ENCODE measurements around the gene ZNF527.
"Not testable (repeated sequence)": the region's sequence is repeated elsewhere in the genome, so short reads cannot be mapped to it uniquely, and the experiment has no call there.

ZNF527 gene

GRCh38 chr19:37389234-37389633 is 18.3 kb downstream of the ZNF527 start:
- H3K9ac ChIP-seq, result no peak overlapping the region
- no peak overlapping the region for H2AFZ ChIP-seq (ENCODE audit: low read depth)
- no peaks in the 10 kb centered on the region for H3K27me3 ChIP-seq (ENCODE audit: insufficient read depth, low read depth)
- H4K20me1 ChIP-seq (ENCODE audit: insufficient read depth), result no peaks in the 10 kb centered on the region
- H3K4me1 ChIP-seq (ENCODE audit: low read depth, poor library complexity, severe bottlenecking), result no peaks in the 10 kb centered on the region
- no peak for TF ChIP-seq CTCF (conservative IDR thresholded peaks at IDR 0.05; ENCODE audit: low read depth, low read length)
- H3K4me3 ChIP-seq (IDR thresholded peaks at IDR 0.05; ENCODE audit: insufficient read depth, low read depth, low read length), result no peak overlapping the region
- H3K79me2 ChIP-seq (ENCODE audit: insufficient read depth, low read depth), result no peaks in the 10 kb centered on the region
- no peak overlapping the region for H3K4me2 ChIP-seq
- 0 out of 2 replicates have a peak, but pooled peaks cover 2% of the 10 kb centered on the region for H3K36me3 ChIP-seq (ENCODE audit: insufficient read depth)
- no peak overlapping the region for H3K27ac ChIP-seq

GRCh38 chr19:37391399-37391798 is 20.5 kb downstream of the ZNF527 start:
- not testable (repeated sequence) for H3K27me3 ChIP-seq (ENCODE audit: insufficient read depth, low read depth); H3K9ac ChIP-seq; H3K4me3 ChIP-seq (IDR thresholded peaks at IDR 0.05; ENCODE audit: insufficient read depth, low read depth, low read length); H3K79me2 ChIP-seq (ENCODE audit: insufficient read depth, low read depth); H3K36me3 ChIP-seq (ENCODE audit: insufficient read depth); H3K27ac ChIP-seq; H2AFZ ChIP-seq (ENCODE audit: low read depth); H3K4me2 ChIP-seq; H3K4me1 ChIP-seq (ENCODE audit: low read depth, poor library complexity, severe bottlenecking); H4K20me1 ChIP-seq (ENCODE audit: insufficient read depth)

- H3K4me2 ChIP-seq, result no peak overlapping the region
- H2AFZ ChIP-seq (ENCODE audit: low read depth), result no peak overlapping the region
- no peak for TF ChIP-seq CTCF (conservative IDR thresholded peaks at IDR 0.05; ENCODE audit: low read depth, low read length)
- H3K4me1 ChIP-seq (ENCODE audit: low read depth, poor library complexity, severe bottlenecking), result no peaks in the 10 kb centered on the region
- H3K4me3 ChIP-seq (IDR thresholded peaks at IDR 0.05; ENCODE audit: insufficient read depth, low read depth, low read length), result no peak overlapping the region
- H3K27ac ChIP-seq, result no peak overlapping the region
- H3K79me2 ChIP-seq (ENCODE audit: insufficient read depth, low read depth), result no peaks in the 10 kb centered on the region
- no peaks in the 10 kb centered on the region for H4K20me1 ChIP-seq (ENCODE audit: insufficient read depth)
- no peaks in the 10 kb centered on the region for H3K27me3 ChIP-seq (ENCODE audit: insufficient read depth, low read depth)
- no peak overlapping the region for H3K9ac ChIP-seq
- no peaks in the 10 kb centered on the region for H3K36me3 ChIP-seq (ENCODE audit: insufficient read depth)
Measured at GRCh38 chr19:37401078-37401477, 30.2 kb downstream of the ZNF527 start.

- Histone ChIP-seq H3K4me2 (no peak overlapping the region), H2AFZ (ENCODE audit: low read depth) (no peak overlapping the region), H3K4me1 (ENCODE audit: low read depth, poor library complexity, severe bottlenecking) (no peaks in the 10 kb centered on the region), H3K79me2 (ENCODE audit: insufficient read depth, low read depth) (no peaks in the 10 kb centered on the region), H3K9ac (no peak overlapping the region), H3K4me3 (IDR thresholded peaks at IDR 0.05; ENCODE audit: insufficient read depth, low read depth, low read length) (no peak overlapping the region), H3K27me3 (ENCODE audit: insufficient read depth, low read depth) (no peaks in the 10 kb centered on the region), H3K36me3 (ENCODE audit: insufficient read depth) (no peaks in the 10 kb centered on the region), H3K27ac (no peak overlapping the region), H4K20me1 (ENCODE audit: insufficient read depth) (no peaks in the 10 kb centered on the region)
- no peak for TF ChIP-seq CTCF (conservative IDR thresholded peaks at IDR 0.05; ENCODE audit: low read depth, low read length)
Measured at GRCh38 chr19:37403403-37403802, 32.5 kb downstream of the ZNF527 start.

GRCh38 chr19:37406140-37406846 is 35.4 kb downstream of the ZNF527 start:
- H4K20me1 ChIP-seq (ENCODE audit: insufficient read depth); H3K27ac ChIP-seq; H3K4me2 ChIP-seq; H3K4me1 ChIP-seq (ENCODE audit: low read depth, poor library complexity, severe bottlenecking); H3K36me3 ChIP-seq (ENCODE audit: insufficient read depth); H3K9ac ChIP-seq; H2AFZ ChIP-seq (ENCODE audit: low read depth); H3K79me2 ChIP-seq (ENCODE audit: insufficient read depth, low read depth); H3K4me3 ChIP-seq (IDR thresholded peaks at IDR 0.05; ENCODE audit: insufficient read depth, low read depth, low read length); H3K27me3 ChIP-seq (ENCODE audit: insufficient read depth, low read depth): not testable (repeated sequence)
